GM12878 (cell line): ENCODE measurements around the gene MDFIC. TPM values are rescaled to one million over a fixed set of nuclear protein-coding genes. Genes with fewer than 3 reads are reported as not detected.

Experiments
- ATAC-seq: fragments of 200-7000 bp; cut with Tn5 transposase; 3 replicates; pipeline ENCODE4 v1.9.1; 2020; ENCODE audit warnings: mild to moderate bottlenecking, moderate library complexity
- BruUV-seq: library from RNA; stranded (reverse); fragments of 400-500 nt; replicated peaks from 2 replicates; lab custom pipeline; 2021; lab: Mats Ljungman, UMichigan
- CTCF ChIA-PET: fragments of 300-600 bp; sonication (Branson Sonifier 250); formaldehyde crosslinking; extraction: SDS; loops from one replicate; lab custom pipeline; 2021; ENCODE audit warnings: inconsistent platforms; lab: Yijun Ruan, JAX
- POLR2A ChIA-PET: fragments of 350-600 bp; formaldehyde crosslinking; extraction: SDS; loops from one replicate; lab custom pipeline; 2021; ENCODE audit warnings: inconsistent platforms; lab: Charles Lee
- RAD21 ChIA-PET: fragments of 300-600 bp; sonication (Branson Sonifier 250); formaldehyde crosslinking; loops from one replicate; lab custom pipeline; 2023; ENCODE audit warnings: antibody characterized with exemption; ENCODE audit not compliant: unreplicated experiment; lab: Charles Lee
- SMC1A ChIA-PET: fragments of 300-600 bp; sonication (Branson Sonifier 250); formaldehyde crosslinking; loops from one replicate; lab custom pipeline; 2023; ENCODE audit not compliant: unreplicated experiment, uncharacterized antibody; lab: Charles Lee
- DNase-seq: peaks from one replicate; pipeline ENCODE4 v3.0.0-alpha.2; 2011; ENCODE audit warnings: low read depth, low spot score
- FAIRE-seq: peaks from 3 replicates; lab custom pipeline; 2011; peaks lifted over from hg19 to GRCh38; lab: Jason Lieb, UNC
- H2AFZ ChIP-seq: 2 replicates; pipeline ENCODE4 v1.6.0; 2011; ENCODE audit warnings: low read depth, low read length, control low read depth; ENCODE audit not compliant: control insufficient read depth
- H3K27ac ChIP-seq: 2 replicates; pipeline ENCODE4 v1.5.1; 2011; ENCODE audit warnings: control low read depth; ENCODE audit not compliant: control insufficient read depth, insufficient read depth
- H3K27me3 ChIP-seq, 2 experiments: replicated peaks in 1 of 2; 2 replicates each; pipeline versions ENCODE4 v1.6.0 to v1.6.1; 2011; ENCODE audit warnings: low read length in 1 of 2; ENCODE audit not compliant: control insufficient read depth in 2 of 2, insufficient read depth in 2 of 2
- H3K36me3 ChIP-seq, 2 experiments: 2 replicates each; pipeline ENCODE4 v1.5.1; 2011; ENCODE audit warnings: low read length in 1 of 2; ENCODE audit not compliant: control insufficient read depth in 2 of 2, insufficient read depth in 2 of 2
- H3K4me1 ChIP-seq: 2 replicates; pipeline ENCODE4 v1.6.1; 2011; ENCODE audit warnings: mild to moderate bottlenecking, low read length, moderate library complexity, mixed read lengths; ENCODE audit not compliant: control insufficient read depth, insufficient read depth
- H3K4me2 ChIP-seq: 2 replicates; pipeline ENCODE4 v1.6.0; 2011; ENCODE audit warnings: control low read depth; ENCODE audit not compliant: control insufficient read depth, insufficient read depth
- H3K4me3 ChIP-seq: fragments of 200-600 bp; sonication (generic); 2 replicates; pipeline ENCODE4 v1.5.1; 2016
- H3K79me2 ChIP-seq: 2 replicates; pipeline ENCODE4 v1.6.0; 2011; ENCODE audit warnings: low read length; ENCODE audit not compliant: control insufficient read depth, insufficient read depth
- H3K9ac ChIP-seq: 2 replicates; pipeline ENCODE4 v1.8.0; 2011; ENCODE audit warnings: low read length, control low read depth, mixed read lengths; ENCODE audit not compliant: control insufficient read depth, insufficient read depth
- H3K9me3 ChIP-seq: replicated peaks from 3 replicates; pipeline ENCODE4 v1.5.1; 2011; ENCODE audit warnings: mild to moderate bottlenecking, low read length; ENCODE audit not compliant: control insufficient read depth, insufficient read depth
- H4K20me1 ChIP-seq: 2 replicates; pipeline ENCODE4 v1.6.0; 2011; ENCODE audit not compliant: control insufficient read depth, insufficient read depth
- TAF1 ChIP-seq: IDR thresholded peaks from 2 replicates; pipeline ENCODE4 v1.6.1; 2011; ENCODE audit warnings: mild to moderate bottlenecking, low read depth, low read length, borderline replicate concordance
- WGBS: methylation state at CpG from one replicate; pipeline ENCODE4 v1.1.6; 2016; ENCODE audit warnings: low lambda C conversion rate; ENCODE audit not compliant: insufficient replicate concordance, insufficient coverage; ENCODE audit errors: missing lambda C conversion rate; 5-methylcytosine and 5-hydroxymethylcytosine counted together
- in situ Hi-C: fragments of 300-500 bp; cut with MboI; formaldehyde crosslinking; loops from 9 replicates; pipeline ENCODE4 v1.14.3; 2018; ENCODE audit warnings: mixed read lengths
- intact Hi-C: fragments of 100-400 bp; cut with micrococcal nuclease; formaldehyde crosslinking; loops from one replicate; pipeline ENCODE4 v1.14.2; 2022; ENCODE audit not compliant: unreplicated experiment
- polyA plus RNA-seq, 11 experiments: library from polyadenylated mRNA; depleted of rRNA in 4 of 11; unstranded in 6 of 11; stranded (reverse) in 5 of 11; fragments of >200 nt; fragmentation: Nextera tagmentation in 4 of 11; fragmentation: Illumina TruSeq in 1 of 11; extraction: Ambion mirVana in 4 of 11; extraction: Trizol in 1 of 11; gene quantifications; 1 replicate in 1 of 11; 2 replicates in 10 of 11; pipeline versions ENCODE4 v1.2.1 to v1.2.3, GENCODE V29; 2011 to 2016; ENCODE audit warnings: inconsistent platforms in 2 of 11, missing spikeins in 2 of 11, low read depth in 1 of 11
- total RNA-seq, 4 experiments: library from RNA; depleted of rRNA in 3 of 4; stranded (reverse); fragments of >200 nt in 3 of 4; fragmentation: Illumina TruSeq in 1 of 4; extraction: Trizol in 1 of 4; gene quantifications; 2 replicates each; pipeline versions ENCODE4 v1.2.1 to v1.2.3, GENCODE V29; 2013 to 2021
- TF ChIP-seq, protein P1 (sequence below): fragments of 450-650 bp; IDR thresholded peaks from 2 replicates; pipeline ENCODE4 v1.6.1; 2014; ENCODE audit warnings: mild to moderate bottlenecking
- TF ChIP-seq, protein P2 (sequence below): fragments of 450-650 bp; conservative IDR thresholded peaks from 2 replicates; pipeline ENCODE4 v1.6.1; 2017; ENCODE audit warnings: mild to moderate bottlenecking, moderate library complexity

MDFIC gene
- total and polyA plus RNA-seq, 10 of the 15 experiments (the other 5 are each of a cell fraction or from before 2014, with no cell fraction given), result 7.3 to 58.4 (median 40.0) TPM

DNA sequence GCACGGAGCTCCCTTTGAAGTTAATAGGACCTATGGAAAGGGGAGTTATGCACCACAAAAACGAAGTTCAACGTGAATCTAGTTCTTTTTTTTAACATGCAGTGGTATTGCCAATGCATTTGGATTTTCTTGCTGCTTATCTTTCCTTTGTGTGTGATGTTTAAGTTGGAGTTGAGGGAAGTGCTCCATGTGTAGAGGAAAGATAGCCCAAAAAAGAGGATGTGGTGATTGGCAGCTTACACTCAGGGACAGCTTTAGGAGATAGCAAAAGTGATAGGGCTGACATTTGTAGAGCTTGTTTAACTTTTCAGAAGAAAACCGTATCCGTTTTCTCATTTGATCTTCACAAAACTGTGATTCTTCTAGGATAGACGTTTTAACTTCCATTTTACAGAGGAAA lies 101.3 kb downstream of the MDFIC start:
- no peak for ATAC-seq
- in situ Hi-C loops (no loop called here), intact Hi-C loops (no loop called here)
- FAIRE-seq, result no peak
- no peak for DNase-seq
- no peak overlapping the region for H3K4me3 ChIP-seq
- WGBS, result 4% methylated on average over 6 of the region's 6 CpGs
- H3K9me3 ChIP-seq, result no peaks in the 10 kb centered on the region
- H3K79me2 ChIP-seq, result no peaks in the 10 kb centered on the region
- no peaks in the 10 kb centered on the region for H3K4me1 ChIP-seq
- H3K9ac ChIP-seq, result no peak overlapping the region
- ChIA-PET CTCF (interaction anchor here (0.9 kb wide), 1 partner anchor 13 kb away, joined by 3 read pairs; no protein-coding TSS in a partner anchor), SMC1A (interaction anchor here (0.8 to 1.1 kb wide), 2 partner anchors 19 to 82 kb away, joined by 3 read pairs; no protein-coding TSS in a partner anchor), POLR2A (interaction anchor here (1.4 kb wide), 1 partner anchor 15 kb away, joined by 3 read pairs; no protein-coding TSS in a partner anchor), RAD21 (no interaction called here)
- no peaks in the 10 kb centered on the region for H4K20me1 ChIP-seq
- no TSS peak for BruUV-seq
- H3K27ac ChIP-seq, result no peak overlapping the region
- H2AFZ ChIP-seq, result no peak overlapping the region
- H3K36me3 ChIP-seq, result no peaks in the 10 kb centered on the region; a peak in 1 of 4 replicates
- no peaks in the 10 kb centered on the region for H3K27me3 ChIP-seq
- TF ChIP-seq, protein P1, sequence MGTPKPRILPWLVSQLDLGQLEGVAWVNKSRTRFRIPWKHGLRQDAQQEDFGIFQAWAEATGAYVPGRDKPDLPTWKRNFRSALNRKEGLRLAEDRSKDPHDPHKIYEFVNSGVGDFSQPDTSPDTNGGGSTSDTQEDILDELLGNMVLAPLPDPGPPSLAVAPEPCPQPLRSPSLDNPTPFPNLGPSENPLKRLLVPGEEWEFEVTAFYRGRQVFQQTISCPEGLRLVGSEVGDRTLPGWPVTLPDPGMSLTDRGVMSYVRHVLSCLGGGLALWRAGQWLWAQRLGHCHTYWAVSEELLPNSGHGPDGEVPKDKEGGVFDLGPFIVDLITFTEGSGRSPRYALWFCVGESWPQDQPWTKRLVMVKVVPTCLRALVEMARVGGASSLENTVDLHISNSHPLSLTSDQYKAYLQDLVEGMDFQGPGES, result no peak
- TF ChIP-seq TAF1, result no peak
- TF ChIP-seq, protein P2, sequence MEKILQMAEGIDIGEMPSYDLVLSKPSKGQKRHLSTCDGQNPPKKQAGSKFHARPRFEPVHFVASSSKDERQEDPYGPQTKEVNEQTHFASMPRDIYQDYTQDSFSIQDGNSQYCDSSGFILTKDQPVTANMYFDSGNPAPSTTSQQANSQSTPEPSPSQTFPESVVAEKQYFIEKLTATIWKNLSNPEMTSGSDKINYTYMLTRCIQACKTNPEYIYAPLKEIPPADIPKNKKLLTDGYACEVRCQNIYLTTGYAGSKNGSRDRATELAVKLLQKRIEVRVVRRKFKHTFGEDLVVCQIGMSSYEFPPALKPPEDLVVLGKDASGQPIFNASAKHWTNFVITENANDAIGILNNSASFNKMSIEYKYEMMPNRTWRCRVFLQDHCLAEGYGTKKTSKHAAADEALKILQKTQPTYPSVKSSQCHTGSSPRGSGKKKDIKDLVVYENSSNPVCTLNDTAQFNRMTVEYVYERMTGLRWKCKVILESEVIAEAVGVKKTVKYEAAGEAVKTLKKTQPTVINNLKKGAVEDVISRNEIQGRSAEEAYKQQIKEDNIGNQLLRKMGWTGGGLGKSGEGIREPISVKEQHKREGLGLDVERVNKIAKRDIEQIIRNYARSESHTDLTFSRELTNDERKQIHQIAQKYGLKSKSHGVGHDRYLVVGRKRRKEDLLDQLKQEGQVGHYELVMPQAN, result no peak
- H3K4me2 ChIP-seq, result no peak overlapping the region
